ENCODE results near the gene ACVRL1.

ACVRL1 gene

DNA sequence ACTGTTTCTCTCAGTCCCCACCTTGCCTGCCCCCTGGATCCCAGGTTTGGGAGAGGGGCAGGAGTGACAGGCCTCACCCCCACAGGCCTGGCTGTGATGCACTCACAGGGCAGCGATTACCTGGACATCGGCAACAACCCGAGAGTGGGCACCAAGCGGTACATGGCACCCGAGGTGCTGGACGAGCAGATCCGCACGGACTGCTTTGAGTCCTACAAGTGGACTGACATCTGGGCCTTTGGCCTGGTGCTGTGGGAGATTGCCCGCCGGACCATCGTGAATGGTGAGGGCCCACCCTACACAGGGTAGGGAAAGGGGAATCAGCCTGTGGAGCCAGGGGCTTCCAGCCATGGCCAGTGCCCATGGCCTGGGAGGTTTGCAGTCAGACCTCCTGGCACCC lies 8.6 kb downstream of the ACVRL1 start:
- Histone ChIP-seq H3K79me2 (ENCODE audit: control insufficient read depth, low read length) (no peaks in the 10 kb centered on the region), H3K9me2 (replicated peaks; ENCODE audit: control insufficient read depth, low read length) (no peaks in the 10 kb centered on the region), H3K9me3 (ENCODE audit: control insufficient read depth, insufficient read depth, low read length) (no peaks in the 10 kb centered on the region), H3F3A (ENCODE audit: control insufficient read depth, insufficient read depth) (no peaks in the 10 kb centered on the region), H3K27me3 (ENCODE audit: control insufficient read depth, low read length) (no peaks in the 10 kb centered on the region; the same call in 1 of the 2 replicates), H4K20me1 (ENCODE audit: control insufficient read depth, insufficient read depth, low read depth, low read length) (no peaks in the 10 kb centered on the region), H3K36me3 (ENCODE audit: control insufficient read depth, low read length) (no peaks in the 10 kb centered on the region), H3K4me1 (ENCODE audit: control insufficient read depth, low read length) (no peaks in the 10 kb centered on the region), H3K4me3 (ENCODE audit: low read length) (no peak overlapping the region), H3K4me2 (ENCODE audit: low read length) (no peak overlapping the region), H3K27ac (ENCODE audit: low read depth, low read length) (no peak overlapping the region)
- TF ChIP-seq EZH2phosphoT487 (IDR thresholded peaks at IDR 0.05; ENCODE audit: borderline replicate concordance, low read length), result no peak
- TF ChIP-seq, protein P1, sequence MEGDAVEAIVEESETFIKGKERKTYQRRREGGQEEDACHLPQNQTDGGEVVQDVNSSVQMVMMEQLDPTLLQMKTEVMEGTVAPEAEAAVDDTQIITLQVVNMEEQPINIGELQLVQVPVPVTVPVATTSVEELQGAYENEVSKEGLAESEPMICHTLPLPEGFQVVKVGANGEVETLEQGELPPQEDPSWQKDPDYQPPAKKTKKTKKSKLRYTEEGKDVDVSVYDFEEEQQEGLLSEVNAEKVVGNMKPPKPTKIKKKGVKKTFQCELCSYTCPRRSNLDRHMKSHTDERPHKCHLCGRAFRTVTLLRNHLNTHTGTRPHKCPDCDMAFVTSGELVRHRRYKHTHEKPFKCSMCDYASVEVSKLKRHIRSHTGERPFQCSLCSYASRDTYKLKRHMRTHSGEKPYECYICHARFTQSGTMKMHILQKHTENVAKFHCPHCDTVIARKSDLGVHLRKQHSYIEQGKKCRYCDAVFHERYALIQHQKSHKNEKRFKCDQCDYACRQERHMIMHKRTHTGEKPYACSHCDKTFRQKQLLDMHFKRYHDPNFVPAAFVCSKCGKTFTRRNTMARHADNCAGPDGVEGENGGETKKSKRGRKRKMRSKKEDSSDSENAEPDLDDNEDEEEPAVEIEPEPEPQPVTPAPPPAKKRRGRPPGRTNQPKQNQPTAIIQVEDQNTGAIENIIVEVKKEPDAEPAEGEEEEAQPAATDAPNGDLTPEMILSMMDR (IDR thresholded peaks at IDR 0.05; ENCODE audit: low read depth, low read length, poor library complexity, severe bottlenecking), result no peak

DNA sequence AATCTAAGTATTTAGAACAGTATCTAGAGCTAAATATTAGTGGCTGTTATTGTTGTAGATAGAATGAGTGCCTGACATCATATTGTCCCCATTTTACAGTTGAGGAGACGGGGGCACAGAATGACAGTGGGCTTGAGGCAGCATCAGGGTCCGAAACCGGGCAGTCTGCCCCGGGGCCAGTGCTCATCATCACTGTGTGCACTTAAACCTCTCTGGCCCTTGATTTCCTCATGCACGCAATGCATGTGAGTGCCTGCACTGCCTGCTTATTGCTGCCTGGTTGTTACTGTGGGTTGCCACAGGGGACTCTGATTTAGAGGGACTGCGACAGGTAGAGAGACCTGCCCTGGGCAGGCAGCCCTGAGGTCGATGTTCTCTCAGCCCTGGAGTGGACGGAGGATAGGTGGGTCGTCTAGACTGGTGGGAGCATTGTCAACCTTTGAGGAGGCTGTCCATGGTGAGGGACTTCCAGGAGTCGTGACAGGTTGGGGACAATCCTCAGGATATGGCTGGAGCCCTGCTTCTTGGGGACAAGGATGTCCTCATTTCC lies 9.8 kb downstream of the ACVRL1 start:
- H3K9me3 ChIP-seq (ENCODE audit: control insufficient read depth, insufficient read depth, low read length), result no peaks in the 10 kb centered on the region
- no peak overlapping the region for H3K4me3 ChIP-seq (ENCODE audit: low read length)
- H3K79me2 ChIP-seq (ENCODE audit: control insufficient read depth, low read length), result no peaks in the 10 kb centered on the region
- no peak for TF ChIP-seq EZH2phosphoT487 (IDR thresholded peaks at IDR 0.05; ENCODE audit: borderline replicate concordance, low read length)
- TF ChIP-seq, protein P1 (IDR thresholded peaks at IDR 0.05; ENCODE audit: low read depth, low read length, poor library complexity, severe bottlenecking), result no peak
- no peaks in the 10 kb centered on the region for H3K9me2 ChIP-seq (replicated peaks; ENCODE audit: control insufficient read depth, low read length)
- H3K4me2 ChIP-seq (ENCODE audit: low read length), result no peak overlapping the region
- H3F3A ChIP-seq (ENCODE audit: control insufficient read depth, insufficient read depth), result no peaks in the 10 kb centered on the region
- no peaks in the 10 kb centered on the region for H4K20me1 ChIP-seq (ENCODE audit: control insufficient read depth, insufficient read depth, low read depth, low read length)
- H3K27me3 ChIP-seq (ENCODE audit: control insufficient read depth, low read length), result no peaks in the 10 kb centered on the region
- H3K36me3 ChIP-seq (ENCODE audit: control insufficient read depth, low read length), result no peaks in the 10 kb centered on the region
- H3K27ac ChIP-seq (ENCODE audit: low read depth, low read length), result no peak overlapping the region
- H3K4me1 ChIP-seq (ENCODE audit: control insufficient read depth, low read length), result no peaks in the 10 kb centered on the region

DNA sequence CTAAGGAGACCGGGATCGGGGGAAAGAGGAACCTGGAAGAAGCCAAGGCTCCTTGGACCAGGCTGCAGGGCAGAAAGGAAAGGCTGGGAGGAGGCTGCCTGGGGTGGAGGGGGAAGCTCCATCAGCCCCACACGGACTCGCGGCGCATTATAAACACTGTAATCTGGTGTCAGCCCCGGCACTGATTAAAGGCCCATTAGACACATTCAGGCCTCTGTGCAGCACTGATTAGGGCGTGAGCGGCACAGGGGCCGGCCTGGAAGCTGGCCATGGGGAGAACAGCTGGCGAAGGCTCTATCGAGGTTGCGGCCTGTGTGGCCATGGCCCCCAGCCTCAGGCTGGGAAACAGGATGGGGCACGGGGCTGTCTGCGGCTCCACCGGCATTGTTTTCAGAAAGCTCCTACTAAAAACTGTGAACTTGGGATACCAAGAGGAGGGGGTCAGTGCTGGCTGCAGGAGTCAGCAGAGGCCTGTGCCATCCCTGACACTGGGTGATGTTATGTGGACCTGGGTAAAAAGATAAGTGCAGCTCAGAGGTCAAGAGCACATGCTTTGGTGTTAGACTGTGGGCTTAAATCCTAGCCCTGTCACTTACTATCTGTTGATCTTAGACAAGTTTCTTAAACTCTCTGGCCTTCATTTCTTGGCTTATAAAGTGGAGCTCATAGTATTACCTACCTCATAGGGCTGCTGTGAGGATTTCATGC lies 10.6 kb downstream of the ACVRL1 start:
- no peak overlapping the region for H3K4me2 ChIP-seq (ENCODE audit: low read length)
- no peaks in the 10 kb centered on the region for H3K79me2 ChIP-seq (ENCODE audit: control insufficient read depth, low read length)
- no peaks in the 10 kb centered on the region for H3F3A ChIP-seq (ENCODE audit: control insufficient read depth, insufficient read depth)
- no peaks in the 10 kb centered on the region for H3K27me3 ChIP-seq (ENCODE audit: control insufficient read depth, low read length)
- no peaks in the 10 kb centered on the region for H3K36me3 ChIP-seq (ENCODE audit: control insufficient read depth, low read length)
- H3K4me3 ChIP-seq (ENCODE audit: low read length), result no peak overlapping the region
- H3K27ac ChIP-seq (ENCODE audit: low read depth, low read length), result no peak overlapping the region
- H3K9me2 ChIP-seq (replicated peaks; ENCODE audit: control insufficient read depth, low read length), result no peaks in the 10 kb centered on the region
- H3K9me3 ChIP-seq (ENCODE audit: control insufficient read depth, insufficient read depth, low read length), result no peaks in the 10 kb centered on the region
- TF ChIP-seq, protein P1 (IDR thresholded peaks at IDR 0.05; ENCODE audit: low read depth, low read length, poor library complexity, severe bottlenecking), result no peak
- no peak for TF ChIP-seq EZH2phosphoT487 (IDR thresholded peaks at IDR 0.05; ENCODE audit: borderline replicate concordance, low read length)
- peaks cover 3% of the 10 kb centered on the region for H3K4me1 ChIP-seq (ENCODE audit: control insufficient read depth, low read length)
- H4K20me1 ChIP-seq (ENCODE audit: control insufficient read depth, insufficient read depth, low read depth, low read length), result no peaks in the 10 kb centered on the region
